MM.1S (cell line): ENCODE results near the gene CCDC127.
"Not testable (repeated sequence)": the region's sequence is repeated elsewhere in the genome, so short reads cannot be mapped to it uniquely, and the experiment has no call there.

Source experiments
- CTCF ChIP-seq: fragments of 300-600 bp; sonication (generic); IDR thresholded peaks from 2 replicates; pipeline ENCODE4 v1.5.1; 2016; ENCODE audit warnings: antibody characterized with exemption, low read length, mixed read lengths
- EZH2 ChIP-seq: fragments of 300-600 bp; sonication (generic); optimal IDR thresholded peaks from 2 replicates; pipeline ENCODE3; 2017; ENCODE audit warnings: low read depth, mild to moderate bottlenecking, antibody characterized with exemption, low read length, mixed read lengths

GRCh38 chr5:197031-197430 lies 20.9 kb downstream of the CCDC127 start:
- TF ChIP-seq CTCF, EZH2: not testable (repeated sequence)
